SK-N-MC (cell line): ENCODE results near the gene TRIM50.
"Not testable (repeated sequence)": the region's sequence is repeated elsewhere in the genome, so short reads cannot be mapped to it uniquely, and the experiment has no call there.

ENCODE experiments used
- DNase-seq: peaks from one replicate; pipeline ENCODE4 v3.0.0-alpha.2; 2011; ENCODE audit warnings: low read depth, low spot score
- H3K27ac ChIP-seq: fragments of 200-600 bp; sonication (generic); 2 replicates; pipeline ENCODE4 v1.5.1; 2016; ENCODE audit warnings: mixed run types
- H3K36me3 ChIP-seq: fragments of 200-600 bp; sonication (generic); 2 replicates; pipeline ENCODE4 v1.6.1; 2017; ENCODE audit warnings: antibody characterized with exemption, low read length, mixed read lengths; ENCODE audit not compliant: insufficient read depth
- H3K4me3 ChIP-seq: fragments of 200-600 bp; sonication (generic); 2 replicates; pipeline ENCODE4 v1.5.1; 2016
- H3K9ac ChIP-seq: fragments of 200-600 bp; sonication (generic); 2 replicates; pipeline ENCODE4 v1.8.0; 2017; ENCODE audit warnings: mixed run types, mixed read lengths; ENCODE audit not compliant: insufficient read length
- H3K9me3 ChIP-seq: fragments of 200-600 bp; sonication (generic); 2 replicates; pipeline ENCODE4 v1.6.1; 2017; ENCODE audit warnings: low read depth, mild to moderate bottlenecking, antibody characterized with exemption, low read length, moderate library complexity, mixed read lengths
- EZH2 ChIP-seq: fragments of 200-600 bp; sonication (generic); IDR thresholded peaks from one replicate; pipeline ENCODE4 v1.6.1; 2017; ENCODE audit warnings: antibody characterized with exemption
- FOXP2 ChIP-seq: optimal IDR thresholded peaks from 2 replicates; pipeline ENCODE3; 2011; ENCODE audit warnings: mild to moderate bottlenecking, moderate library complexity; ENCODE audit not compliant: insufficient read depth; ENCODE audit errors: extremely low read length, control extremely low read depth
- POLR2AphosphoS5 ChIP-seq: IDR thresholded peaks from 2 replicates; pipeline ENCODE4 v1.6.1; 2012; ENCODE audit warnings: mild to moderate bottlenecking, low read depth, low read length, borderline replicate concordance

Gene TRIM50

DNA sequence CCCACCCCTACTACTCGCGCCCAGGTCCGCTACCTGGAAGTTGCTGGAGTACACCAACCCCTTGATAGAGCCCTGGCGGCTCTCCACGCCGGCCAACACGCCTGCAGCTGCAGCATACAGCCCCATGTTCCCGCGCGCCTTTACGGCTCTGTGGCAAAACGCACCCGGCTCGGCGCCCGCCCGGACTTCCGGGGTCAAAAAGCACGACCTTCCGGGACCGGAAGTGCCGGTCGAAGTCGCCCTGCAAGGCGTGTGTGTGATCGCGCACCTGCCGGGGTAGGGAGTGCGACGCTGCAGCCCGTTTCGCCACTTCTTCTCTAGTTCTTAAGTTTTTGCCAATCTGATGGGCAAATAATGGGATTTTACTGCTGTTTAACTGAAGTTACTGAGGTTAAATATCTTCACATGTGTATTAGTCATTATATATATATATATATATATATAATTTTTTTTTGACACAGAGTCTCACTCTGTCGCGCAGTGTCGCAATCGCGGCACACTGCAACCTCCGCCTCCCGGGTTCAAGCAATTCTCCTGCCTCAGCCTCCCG, 19.1 kb downstream of the TRIM50 start, which contains the start of gene NSUN5:
TSS of gene NSUN5 (minus strand) at position 162 of the 550 bp plus-strand sequence. CDS start at position 126, 36 bp downstream.
- H3K27ac ChIP-seq: no peak within 1 kb of the TSS
- no peaks in the 10 kb centered on the region for H3K9me3 ChIP-seq
- peak within 1 kb of the TSS; percentile 28 for H3K9ac ChIP-seq
- TF ChIP-seq FOXP2 (no peak), POLR2AphosphoS5 (peak; percentile 83), EZH2 (no peak)
- no peak for DNase-seq
- no peaks in the 10 kb centered on the region; the same call in 1 of the 2 replicates for H3K36me3 ChIP-seq
- peak within 1 kb of the TSS; percentile 75 for H3K4me3 ChIP-seq

DNA sequence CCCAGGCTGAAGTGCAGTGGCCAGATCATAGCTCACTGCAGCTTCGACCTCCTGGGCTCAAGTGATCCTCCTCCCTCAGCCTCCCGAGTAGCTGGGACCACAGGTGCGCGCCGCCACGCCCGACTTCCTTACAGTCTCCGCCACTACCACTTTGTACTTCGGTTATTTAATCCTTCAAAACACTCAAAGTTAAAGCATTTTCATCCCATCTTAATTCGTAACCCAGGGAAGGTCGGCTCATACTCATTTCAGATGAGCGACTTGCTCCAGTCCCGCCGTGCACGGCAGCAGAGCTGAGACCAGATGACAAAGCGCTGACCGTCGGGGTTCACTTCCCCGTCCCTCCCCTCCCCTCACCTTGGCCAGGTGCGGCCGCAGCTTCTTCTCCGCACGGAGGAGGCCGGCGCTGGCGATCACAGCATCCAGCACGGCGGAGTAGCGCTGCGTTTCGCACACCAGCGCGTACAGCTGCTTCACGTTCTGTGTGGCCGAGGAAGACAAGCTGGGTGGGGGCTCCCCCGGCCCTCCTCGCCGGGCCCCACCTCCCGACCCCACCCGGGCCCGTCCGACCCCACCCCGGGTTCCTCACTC, 19.7 kb downstream of the TRIM50 start:
- Histone ChIP-seq H3K4me3 (peak overlapping the region; percentile 75), H3K9ac (peak overlapping the region; percentile 28)

GRCh38 chr7:73307436-73307835, 20.4 kb downstream of the TRIM50 start:
- no peaks in the 10 kb centered on the region; the same call in 1 of the 2 replicates for H3K36me3 ChIP-seq
- no peak for DNase-seq
- no peak for TF ChIP-seq FOXP2
- no peak for TF ChIP-seq EZH2
- TF ChIP-seq POLR2AphosphoS5: no peak
- no peak overlapping the region for H3K27ac ChIP-seq
- no peak overlapping the region for H3K9ac ChIP-seq
- no peaks in the 10 kb centered on the region for H3K9me3 ChIP-seq
- no peak overlapping the region for H3K4me3 ChIP-seq

More for the DNA sequence above, 19.7 kb downstream of the TRIM50 start:
- TF ChIP-seq EZH2: no peak
- TF ChIP-seq POLR2AphosphoS5: no peak
- TF ChIP-seq FOXP2: no peak
- DNase-seq: no peak
- Histone ChIP-seq H3K9me3 (no peaks in the 10 kb centered on the region), H3K27ac (no peak overlapping the region), H3K36me3 (no peaks in the 10 kb centered on the region; the same call in 1 of the 2 replicates)

GRCh38 chr7:73304612-73305387, 23.1 kb downstream of the TRIM50 start:
- not testable (repeated sequence) for DNase-seq, H3K36me3 ChIP-seq, H3K27ac ChIP-seq, H3K9ac ChIP-seq, H3K4me3 ChIP-seq, H3K9me3 ChIP-seq

DNA sequence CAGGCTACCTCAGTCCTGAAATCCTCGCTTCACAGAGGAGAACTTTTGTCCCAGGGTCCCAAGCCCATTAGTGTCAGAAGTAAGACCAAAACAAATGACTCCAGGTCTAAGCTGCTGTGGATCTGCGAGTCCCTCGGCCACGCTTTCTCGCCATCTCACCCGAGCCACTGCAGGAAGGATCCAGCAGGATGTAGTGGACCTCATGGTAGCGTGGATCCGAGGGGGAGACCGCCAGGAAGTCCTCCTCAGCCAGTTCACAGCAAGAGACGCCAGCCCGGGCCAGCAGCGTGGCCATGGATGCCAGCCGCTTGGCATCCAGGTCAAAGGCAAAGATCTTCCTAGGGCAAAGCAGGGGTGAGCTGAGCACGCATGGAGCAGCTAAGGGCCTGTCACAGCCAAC, 23.8 kb downstream of the TRIM50 start:
- DNase-seq: no peak
- Histone ChIP-seq H3K27ac (no peak overlapping the region), H3K9ac (no peak overlapping the region), H3K36me3 (no peaks in the 10 kb centered on the region; the same call in 1 of the 2 replicates), H3K4me3 (no peak overlapping the region), H3K9me3 (no peaks in the 10 kb centered on the region)
- TF ChIP-seq FOXP2 (no peak), EZH2 (no peak), POLR2AphosphoS5 (no peak)

GRCh38 chr7:73303546-73303945, 24.3 kb downstream of the TRIM50 start:
- DNase-seq: no peak
- Histone ChIP-seq H3K36me3 (no peaks in the 10 kb centered on the region; the same call in 1 of the 2 replicates), H3K27ac (no peak overlapping the region), H3K4me3 (no peak overlapping the region), H3K9me3 (no peaks in the 10 kb centered on the region), H3K9ac (no peak overlapping the region)
- no peak for TF ChIP-seq POLR2AphosphoS5
- no peak for TF ChIP-seq FOXP2
- TF ChIP-seq EZH2: no peak

GRCh38 chr7:73302846-73303245, 25.0 kb downstream of the TRIM50 start:
- H3K9ac ChIP-seq, H3K27ac ChIP-seq, H3K9me3 ChIP-seq, H3K36me3 ChIP-seq, DNase-seq, H3K4me3 ChIP-seq: not testable (repeated sequence)

DNA sequence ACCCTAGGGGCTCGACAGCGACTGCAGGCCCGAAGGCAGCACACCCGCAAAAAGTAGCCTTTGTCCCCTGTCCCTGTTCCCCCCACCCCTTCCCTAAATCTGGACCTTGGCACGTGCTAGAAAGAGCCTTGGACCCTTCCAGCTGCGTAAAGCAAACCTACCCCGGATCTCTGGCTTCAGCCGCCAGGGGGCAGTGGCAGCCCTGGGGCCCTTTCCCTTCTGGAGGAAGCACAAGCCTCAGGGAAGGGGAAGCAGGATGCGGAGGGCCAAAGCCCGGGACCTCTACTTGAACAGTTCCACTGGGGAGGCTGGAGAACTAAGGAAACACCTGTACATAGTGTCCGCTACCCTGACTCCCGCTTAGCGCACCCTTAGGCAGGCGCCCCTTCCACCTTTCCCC, 26.8 kb downstream of the TRIM50 start:
- H3K36me3 ChIP-seq, H3K9ac ChIP-seq, H3K9me3 ChIP-seq, H3K27ac ChIP-seq, DNase-seq, H3K4me3 ChIP-seq: not testable (repeated sequence)

- not testable (repeated sequence) for DNase-seq, H3K4me3 ChIP-seq
These were observed 28.1 kb downstream of the TRIM50 start for GRCh38 chr7:73299812-73300211.

DNA sequence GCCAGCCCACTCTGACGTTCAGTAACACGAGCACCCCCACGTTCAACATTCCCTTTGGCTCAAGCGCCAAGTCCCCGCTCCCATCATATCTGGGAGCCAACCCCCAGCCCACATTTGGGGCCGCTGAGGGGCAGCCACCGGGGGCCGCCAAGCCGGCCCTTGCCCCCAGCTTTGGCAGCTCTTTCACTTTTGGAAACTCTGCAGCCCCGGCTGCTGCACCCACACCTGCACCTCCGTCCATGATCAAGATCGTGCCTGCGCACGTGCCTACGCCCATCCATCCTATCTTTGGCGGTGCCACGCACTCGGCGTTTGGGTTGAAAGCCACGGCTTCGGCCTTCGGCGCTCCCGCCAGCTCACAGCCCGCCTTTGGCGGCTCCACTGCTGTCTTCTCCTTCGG, 30.2 kb downstream of the TRIM50 start:
- H3K27ac ChIP-seq, H3K4me3 ChIP-seq, H3K36me3 ChIP-seq, DNase-seq, H3K9ac ChIP-seq, H3K9me3 ChIP-seq: not testable (repeated sequence)

More at GRCh38 chr7:73299812-73300211, 28.1 kb downstream of the TRIM50 start:
- not testable (repeated sequence) for H3K9me3 ChIP-seq, H3K36me3 ChIP-seq, H3K9ac ChIP-seq, H3K27ac ChIP-seq

DNA sequence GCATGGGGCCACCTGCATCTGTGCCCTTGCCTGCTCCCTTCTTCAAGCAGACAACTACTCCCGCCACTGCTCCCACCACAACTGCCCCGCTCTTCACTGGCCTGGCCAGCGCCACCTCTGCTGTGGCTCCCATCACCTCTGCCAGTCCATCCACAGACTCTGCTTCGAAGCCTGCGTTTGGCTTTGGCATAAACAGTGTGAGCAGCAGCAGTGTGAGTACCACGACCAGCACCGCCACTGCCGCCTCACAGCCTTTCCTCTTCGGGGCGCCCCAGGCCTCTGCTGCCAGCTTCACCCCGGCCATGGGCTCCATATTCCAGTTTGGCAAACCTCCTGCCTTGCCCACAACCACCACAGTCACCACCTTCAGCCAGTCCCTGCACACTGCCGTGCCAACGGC, 30.6 kb downstream of the TRIM50 start:
- H3K27ac ChIP-seq, H3K9me3 ChIP-seq, H3K9ac ChIP-seq, H3K36me3 ChIP-seq, H3K4me3 ChIP-seq, DNase-seq: not testable (repeated sequence)

- H3K4me3 ChIP-seq, DNase-seq, H3K36me3 ChIP-seq, H3K9ac ChIP-seq, H3K9me3 ChIP-seq, H3K27ac ChIP-seq: not testable (repeated sequence)
These were observed 50.7 kb downstream of the TRIM50 start for GRCh38 chr7:73277210-73277609.
